Panc1 (cell line): Measurements from ENCODE around the gene HSH2D. TPM values are rescaled to one million over a fixed set of nuclear protein-coding genes. Genes with fewer than 3 reads are reported as not detected.
A peak's percentile ranks its signal among the peaks of the same experiment; 100 is the strongest.

Source experiments
- ATAC-seq: fragments of 200-7000 bp; cut with Tn5 transposase; 2 replicates; pipeline ENCODE4 v1.9.1; 2020; ENCODE audit warnings: mild to moderate bottlenecking, moderate library complexity
- BruUV-seq: library from RNA; stranded (reverse); fragments of 400-500 nt; replicated peaks from 2 replicates; lab custom pipeline; 2021; lab: Mats Ljungman, UMichigan
- CTCF ChIA-PET: fragments of 300-600 bp; sonication (Branson Sonifier 250); formaldehyde crosslinking; loops from one replicate; lab custom pipeline; 2022; ENCODE audit warnings: antibody characterized with exemption; lab: Charles Lee
- POLR2A ChIA-PET: fragments of 300-600 bp; sonication (Branson Sonifier 250); formaldehyde crosslinking; loops from one replicate; lab custom pipeline; 2022; ENCODE audit warnings: antibody characterized with exemption; lab: Charles Lee
- DNase-seq: peaks from one replicate; pipeline ENCODE4 v3.0.0-alpha.2; 2010; ENCODE audit warnings: low read depth, low spot score
- H3K27ac ChIP-seq: 2 replicates; pipeline ENCODE4 v1.5.1; 2011; ENCODE audit warnings: mild to moderate bottlenecking, low read length, inconsistent platforms
- H3K27me3 ChIP-seq: fragments of 200-500 bp; sonication (Bioruptor generic); 2 replicates; pipeline ENCODE4 v1.6.0; 2014; ENCODE audit warnings: low read length, inconsistent platforms; ENCODE audit not compliant: control insufficient read depth, insufficient read depth
- H3K36me3 ChIP-seq: fragments of 200-500 bp; sonication (Bioruptor generic); 2 replicates; pipeline ENCODE4 v1.5.1; 2014; ENCODE audit warnings: inconsistent platforms, mild to moderate bottlenecking, low read length, moderate library complexity; ENCODE audit not compliant: control insufficient read depth, insufficient read depth
- H3K4me1 ChIP-seq: 2 replicates; pipeline ENCODE4 v1.5.1; 2011; ENCODE audit warnings: inconsistent platforms, mild to moderate bottlenecking, low read length, moderate library complexity; ENCODE audit not compliant: control insufficient read depth, insufficient read depth
- H3K4me3 ChIP-seq, 2 experiments: 2 replicates each; pipeline ENCODE4 v1.5.1; 2011 to 2012; ENCODE audit warnings: low read depth in 2 of 2, low read length in 2 of 2, mild to moderate bottlenecking in 2 of 2, inconsistent platforms in 1 of 2, moderate library complexity in 1 of 2
- H3K9me3 ChIP-seq: fragments of 200-500 bp; sonication (Bioruptor generic); 2 replicates; pipeline ENCODE4 v1.5.1; 2014; ENCODE audit warnings: low read depth, mild to moderate bottlenecking, inconsistent platforms, low read length, moderate library complexity; ENCODE audit not compliant: control insufficient read depth, insufficient read depth
- POLR2AphosphoS5 ChIP-seq: IDR thresholded peaks from 2 replicates; pipeline ENCODE4 v1.6.1; 2012; ENCODE audit warnings: mild to moderate bottlenecking, low read depth, low read length, moderate library complexity
- SIN3A ChIP-seq: IDR thresholded peaks from 2 replicates; pipeline ENCODE4 v1.6.1; 2012; ENCODE audit warnings: low read depth, mild to moderate bottlenecking, low read length, moderate library complexity, borderline replicate concordance; ENCODE audit not compliant: insufficient read depth
- TCF7L2 ChIP-seq: IDR thresholded peaks from 2 replicates; pipeline ENCODE4 v1.6.1; 2011; ENCODE audit warnings: mild to moderate bottlenecking, low read depth, low read length, inconsistent platforms
- in situ Hi-C: cut with HindIII; loops from 2 replicates; pipeline ENCODE4 v1.10.0; 2016; ENCODE audit warnings: low sequenced_read_pairs, low pct_unique_long_range_greater_than_20kb
- intact Hi-C: fragments of 100-400 bp; cut with micrococcal nuclease; formaldehyde crosslinking; loops from one replicate; pipeline ENCODE4 v1.10.0; 2022; ENCODE audit not compliant: unreplicated experiment
- total RNA-seq: library from RNA; stranded (reverse); gene quantifications from one replicate; pipeline ENCODE4 v1.2.1, GENCODE V29; 2021; ENCODE audit not compliant: unreplicated experiment
- TF ChIP-seq, protein P1 (sequence below): fragments of 450-650 bp; IDR thresholded peaks from 2 replicates; pipeline ENCODE4 v1.5.1; 2017; ENCODE audit warnings: mild to moderate bottlenecking
- TF ChIP-seq, protein P2 (sequence below), 2 experiments: IDR thresholded peaks; 2 replicates each; pipeline ENCODE4 v1.6.1; 2011 to 2012; ENCODE audit warnings: low read depth in 2 of 2, control low read depth in 1 of 2, low read length in 1 of 2, mild to moderate bottlenecking in 1 of 2, moderate library complexity in 1 of 2; ENCODE audit not compliant: insufficient read depth in 1 of 2

Gene HSH2D
- total RNA-seq, 1 experiment from 2014 or later: not detected

DNA sequence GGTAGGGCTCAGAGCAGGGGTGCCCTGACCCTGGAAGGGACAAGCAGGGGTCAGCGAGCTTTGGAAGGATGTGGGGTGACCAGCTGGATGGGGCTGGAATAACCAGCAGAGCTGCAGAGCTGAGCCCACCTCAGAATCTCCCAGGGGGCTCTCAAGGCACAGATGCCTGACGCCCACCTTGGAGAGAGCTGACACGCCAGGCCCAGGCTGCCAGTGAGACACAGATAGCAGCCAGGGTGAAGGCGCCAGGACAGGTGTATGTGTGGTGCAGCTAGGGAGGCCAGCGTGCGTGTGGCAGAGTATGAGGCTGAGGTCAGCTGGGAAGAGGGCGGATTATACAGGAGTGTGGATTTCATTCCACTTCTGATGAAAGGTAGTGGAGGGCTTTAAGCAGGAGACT is 63.2 kb downstream of the HSH2D start:
- Histone ChIP-seq H3K9me3 (no peaks in the 10 kb centered on the region), H3K27me3 (no peaks in the 10 kb centered on the region), H3K4me3 (no peak overlapping the region), H3K36me3 (no peaks in the 10 kb centered on the region; the same call in 1 of the 2 replicates), H3K4me1 (no peaks in the 10 kb centered on the region), H3K27ac (no peak overlapping the region)
- peak; percentile 47 for ATAC-seq
- ChIA-PET POLR2A (no interaction called here), CTCF (no interaction called here)
- intact Hi-C loops (no loop called here), in situ Hi-C loops (no loop called here)
- TF ChIP-seq POLR2AphosphoS5: no peak
- TF ChIP-seq, protein P1, sequence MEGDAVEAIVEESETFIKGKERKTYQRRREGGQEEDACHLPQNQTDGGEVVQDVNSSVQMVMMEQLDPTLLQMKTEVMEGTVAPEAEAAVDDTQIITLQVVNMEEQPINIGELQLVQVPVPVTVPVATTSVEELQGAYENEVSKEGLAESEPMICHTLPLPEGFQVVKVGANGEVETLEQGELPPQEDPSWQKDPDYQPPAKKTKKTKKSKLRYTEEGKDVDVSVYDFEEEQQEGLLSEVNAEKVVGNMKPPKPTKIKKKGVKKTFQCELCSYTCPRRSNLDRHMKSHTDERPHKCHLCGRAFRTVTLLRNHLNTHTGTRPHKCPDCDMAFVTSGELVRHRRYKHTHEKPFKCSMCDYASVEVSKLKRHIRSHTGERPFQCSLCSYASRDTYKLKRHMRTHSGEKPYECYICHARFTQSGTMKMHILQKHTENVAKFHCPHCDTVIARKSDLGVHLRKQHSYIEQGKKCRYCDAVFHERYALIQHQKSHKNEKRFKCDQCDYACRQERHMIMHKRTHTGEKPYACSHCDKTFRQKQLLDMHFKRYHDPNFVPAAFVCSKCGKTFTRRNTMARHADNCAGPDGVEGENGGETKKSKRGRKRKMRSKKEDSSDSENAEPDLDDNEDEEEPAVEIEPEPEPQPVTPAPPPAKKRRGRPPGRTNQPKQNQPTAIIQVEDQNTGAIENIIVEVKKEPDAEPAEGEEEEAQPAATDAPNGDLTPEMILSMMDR: no peak
- no peak for TF ChIP-seq TCF7L2
- no peak for TF ChIP-seq SIN3A
- TF ChIP-seq, protein P2, sequence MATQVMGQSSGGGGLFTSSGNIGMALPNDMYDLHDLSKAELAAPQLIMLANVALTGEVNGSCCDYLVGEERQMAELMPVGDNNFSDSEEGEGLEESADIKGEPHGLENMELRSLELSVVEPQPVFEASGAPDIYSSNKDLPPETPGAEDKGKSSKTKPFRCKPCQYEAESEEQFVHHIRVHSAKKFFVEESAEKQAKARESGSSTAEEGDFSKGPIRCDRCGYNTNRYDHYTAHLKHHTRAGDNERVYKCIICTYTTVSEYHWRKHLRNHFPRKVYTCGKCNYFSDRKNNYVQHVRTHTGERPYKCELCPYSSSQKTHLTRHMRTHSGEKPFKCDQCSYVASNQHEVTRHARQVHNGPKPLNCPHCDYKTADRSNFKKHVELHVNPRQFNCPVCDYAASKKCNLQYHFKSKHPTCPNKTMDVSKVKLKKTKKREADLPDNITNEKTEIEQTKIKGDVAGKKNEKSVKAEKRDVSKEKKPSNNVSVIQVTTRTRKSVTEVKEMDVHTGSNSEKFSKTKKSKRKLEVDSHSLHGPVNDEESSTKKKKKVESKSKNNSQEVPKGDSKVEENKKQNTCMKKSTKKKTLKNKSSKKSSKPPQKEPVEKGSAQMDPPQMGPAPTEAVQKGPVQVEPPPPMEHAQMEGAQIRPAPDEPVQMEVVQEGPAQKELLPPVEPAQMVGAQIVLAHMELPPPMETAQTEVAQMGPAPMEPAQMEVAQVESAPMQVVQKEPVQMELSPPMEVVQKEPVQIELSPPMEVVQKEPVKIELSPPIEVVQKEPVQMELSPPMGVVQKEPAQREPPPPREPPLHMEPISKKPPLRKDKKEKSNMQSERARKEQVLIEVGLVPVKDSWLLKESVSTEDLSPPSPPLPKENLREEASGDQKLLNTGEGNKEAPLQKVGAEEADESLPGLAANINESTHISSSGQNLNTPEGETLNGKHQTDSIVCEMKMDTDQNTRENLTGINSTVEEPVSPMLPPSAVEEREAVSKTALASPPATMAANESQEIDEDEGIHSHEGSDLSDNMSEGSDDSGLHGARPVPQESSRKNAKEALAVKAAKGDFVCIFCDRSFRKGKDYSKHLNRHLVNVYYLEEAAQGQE (IDR thresholded peaks at IDR 0.05; ENCODE audit: insufficient read depth in 1 of 2, low read depth in 2 of 2, low read length in 1 of 2): no peak
- DNase-seq: no peak
- no TSS peak for BruUV-seq

DNA sequence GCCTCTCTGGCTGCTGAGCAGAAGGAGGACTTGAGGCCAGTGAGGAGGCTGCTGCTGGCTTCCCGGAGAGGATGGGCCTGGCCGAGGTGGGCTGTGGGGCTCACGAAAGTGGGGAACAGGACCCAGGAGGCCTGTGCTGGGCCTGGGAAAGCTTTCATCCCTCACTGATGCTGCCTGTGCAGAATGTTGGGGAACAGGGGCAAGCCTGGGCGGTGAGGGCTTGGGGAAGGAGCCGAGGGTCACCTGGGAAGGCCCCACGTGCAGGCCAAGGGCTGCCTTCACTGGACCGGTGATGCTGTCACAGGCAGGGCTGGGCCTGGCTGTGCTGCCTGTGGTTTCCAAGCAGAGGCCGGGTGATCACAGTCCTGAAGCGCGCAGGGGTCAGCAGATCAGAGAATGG is 63.6 kb downstream of the HSH2D start:
- Histone ChIP-seq H3K27me3 (no peaks in the 10 kb centered on the region), H3K27ac (no peak overlapping the region), H3K9me3 (no peaks in the 10 kb centered on the region), H3K4me1 (no peaks in the 10 kb centered on the region), H3K36me3 (no peaks in the 10 kb centered on the region; the same call in 1 of the 2 replicates), H3K4me3 (no peak overlapping the region)
- BruUV-seq: no TSS peak
- in situ Hi-C loops: no loop called here
- DNase-seq (no peak), ATAC-seq (peak; percentile 11; the same call in 1 of the 2 replicates)
- intact Hi-C loops: no loop called here
- ChIA-PET CTCF (no interaction called here), POLR2A (no interaction called here)
- no peak for TF ChIP-seq TCF7L2
- no peak for TF ChIP-seq SIN3A

DNA sequence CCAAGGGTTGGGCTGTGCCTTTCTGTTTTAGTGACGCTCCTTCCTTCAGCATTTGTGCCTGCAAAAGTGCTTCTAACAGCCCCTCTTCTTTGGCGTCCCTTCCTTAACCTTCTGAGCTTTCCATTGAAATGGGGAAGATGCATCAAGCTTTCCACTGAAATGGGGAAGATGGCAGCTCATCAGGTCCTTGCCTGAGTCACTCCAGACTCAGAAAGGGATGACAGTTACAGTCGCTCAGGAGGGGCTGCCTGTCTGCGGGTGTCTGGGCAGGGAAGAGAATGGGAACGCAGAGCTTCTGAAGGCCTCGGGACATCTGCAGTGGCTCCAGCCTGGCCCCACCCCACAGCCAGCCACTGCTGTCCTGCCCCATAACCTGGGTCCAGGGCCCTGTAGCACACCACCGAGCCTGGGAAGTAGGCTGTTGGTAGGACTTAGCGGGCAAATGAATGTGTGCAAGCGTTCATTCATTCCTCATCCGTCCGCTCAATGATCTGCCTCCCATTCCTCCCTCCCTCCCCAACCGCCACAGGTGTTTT is 64.1 kb downstream of the HSH2D start:
- in situ Hi-C loops: no loop called here
- Histone ChIP-seq H3K27me3 (no peaks in the 10 kb centered on the region), H3K4me1 (no peaks in the 10 kb centered on the region), H3K4me3 (no peak overlapping the region), H3K36me3 (no peaks in the 10 kb centered on the region; the same call in 1 of the 2 replicates), H3K9me3 (no peaks in the 10 kb centered on the region), H3K27ac (no peak overlapping the region)
- 0 out of 2 replicates have a peak, but pooled peaks have one; percentile 16 for ATAC-seq
- BruUV-seq: no TSS peak
- intact Hi-C loops: no loop called here
- DNase-seq: no peak
- ChIA-PET POLR2A (no interaction called here), CTCF (no interaction called here)
- TF ChIP-seq, protein P2 (IDR thresholded peaks at IDR 0.05; ENCODE audit: insufficient read depth in 1 of 2, low read depth in 2 of 2, low read length in 1 of 2): no peak
- TF ChIP-seq, protein P1: no peak
- TF ChIP-seq SIN3A: no peak
- no peak for TF ChIP-seq TCF7L2
- no peak for TF ChIP-seq POLR2AphosphoS5
